AG09319 (cell line): Measurements from ENCODE around the gene SERPINA1.

Source experiments
- DNase-seq: peaks from one replicate; pipeline ENCODE4 v3.0.0-alpha.2; 2010; ENCODE audit warnings: low read depth; ENCODE audit errors: extremely low read depth
- CTCF ChIP-seq: IDR thresholded peaks from 2 replicates; pipeline ENCODE4 v1.5.1; 2011; ENCODE audit warnings: low read depth, mild to moderate bottlenecking, inconsistent platforms, low read length, moderate library complexity

SERPINA1 gene

GRCh38 chr14:94378527-94379290 is 9.7 kb downstream of the SERPINA1 start:
- TF ChIP-seq CTCF: no peak
- no peak for DNase-seq

DNA sequence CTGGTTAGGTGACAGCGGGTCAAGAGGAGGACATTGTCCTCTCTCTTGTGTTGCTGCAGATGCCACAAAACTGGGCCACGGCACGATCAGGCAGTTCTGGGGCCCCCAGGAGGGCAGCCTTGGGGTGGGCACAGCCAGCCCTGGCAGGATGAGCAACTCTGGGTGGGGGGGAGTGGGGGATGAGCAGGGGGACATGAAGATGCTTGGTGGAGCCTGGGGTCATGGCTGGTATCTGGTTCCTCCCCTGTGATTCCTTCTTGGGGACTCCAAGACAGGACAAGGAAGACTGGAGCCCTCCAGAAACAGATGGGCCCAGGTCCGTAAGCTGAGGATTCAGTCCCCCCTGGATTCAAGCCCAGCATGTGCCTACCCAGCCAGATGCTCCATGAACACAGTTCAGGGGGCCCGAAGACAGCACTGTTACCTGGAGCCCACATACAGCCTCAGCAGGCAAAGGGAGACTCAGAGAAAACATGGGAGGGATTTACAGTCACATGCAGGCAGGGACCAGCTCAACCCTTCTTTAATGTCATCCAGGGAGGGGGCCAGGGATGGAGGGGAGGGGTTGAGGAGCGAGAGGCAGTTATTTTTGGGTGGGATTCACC is 10.4 kb downstream of the SERPINA1 start:
- no peak for DNase-seq
- no peak for TF ChIP-seq CTCF

DNA sequence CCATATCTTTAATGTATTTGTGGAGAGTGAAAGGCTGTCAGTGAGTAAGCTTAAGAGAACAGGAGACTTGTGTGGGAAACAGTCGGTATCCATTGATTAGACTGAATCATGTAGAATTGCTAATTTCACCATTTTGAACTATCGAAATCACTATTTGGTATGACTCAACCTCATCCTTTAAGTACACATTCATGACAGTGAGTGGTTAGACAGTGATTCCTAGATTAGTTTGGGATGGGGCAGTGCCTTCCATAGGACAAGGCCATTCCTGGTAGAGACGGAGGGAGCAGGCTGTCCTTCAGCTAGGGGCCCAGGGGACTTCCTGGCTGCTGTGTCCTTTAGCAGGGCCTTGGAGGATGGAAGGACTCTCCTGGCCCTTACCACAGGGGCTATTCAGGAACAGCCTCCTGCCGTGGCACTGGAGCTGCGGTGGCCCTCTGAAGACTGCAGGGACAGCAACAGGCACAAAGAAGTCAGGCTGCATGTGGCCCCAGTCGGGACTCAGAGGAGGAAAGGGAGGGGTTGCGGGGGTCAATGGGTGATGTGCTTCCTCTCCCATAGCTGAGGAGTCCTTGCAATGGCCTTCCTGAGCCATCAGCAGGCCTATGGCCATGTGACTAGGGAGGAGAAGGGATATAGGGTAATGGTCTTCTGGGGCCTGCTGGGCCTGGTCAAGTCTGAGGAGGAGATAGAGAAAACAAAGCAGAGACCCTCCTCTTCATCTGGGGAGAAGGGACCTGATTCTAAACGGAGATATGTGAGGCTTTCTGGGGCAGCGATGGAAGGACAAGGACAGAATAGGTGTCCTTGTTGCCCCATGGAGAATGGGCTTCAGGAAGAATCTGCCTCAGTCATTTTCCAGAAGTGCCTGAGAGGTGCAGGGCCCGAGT is 11.2 kb downstream of the SERPINA1 start:
- no peak for TF ChIP-seq CTCF
- DNase-seq: no peak

- DNase-seq: no peak
Measured at GRCh38 chr14:94376108-94376975, 12.1 kb downstream of the SERPINA1 start.

DNA sequence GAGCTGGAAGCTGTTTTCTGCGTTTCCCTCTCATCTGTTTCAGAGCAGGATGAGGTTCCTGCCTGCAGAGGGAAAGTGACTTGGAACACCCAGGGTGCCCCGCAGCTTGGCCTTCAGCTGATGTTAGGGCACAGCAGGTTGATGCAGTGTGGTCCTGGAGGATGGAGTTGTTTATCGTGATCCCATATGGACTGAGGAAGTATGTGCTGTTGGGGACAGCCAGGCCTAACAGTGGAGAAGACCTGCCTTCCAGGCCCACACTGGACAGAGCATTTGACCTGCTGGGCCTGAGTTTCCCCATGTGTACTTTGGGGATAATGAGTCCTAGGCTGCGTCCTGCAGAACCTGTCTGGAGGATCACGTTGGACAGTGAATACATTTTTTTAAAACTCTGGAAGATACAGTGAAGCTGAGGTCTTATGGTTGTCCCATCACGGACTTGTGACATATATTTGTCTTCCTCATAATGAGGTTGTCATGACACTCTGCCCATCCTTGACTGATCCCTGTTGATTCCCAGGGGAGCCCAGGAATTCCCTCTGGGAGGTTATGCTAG is 12.8 kb downstream of the SERPINA1 start:
- DNase-seq: no peak
- TF ChIP-seq CTCF: no peak

More at GRCh38 chr14:94376108-94376975, 12.1 kb downstream of the SERPINA1 start:
- TF ChIP-seq CTCF: no peak

- TF ChIP-seq CTCF: no peak
- DNase-seq: no peak
Measured at GRCh38 chr14:94374749-94375260, 13.6 kb downstream of the SERPINA1 start.
